PC-3 (cell line): ENCODE measurements around the gene TRIM16. TPM values are rescaled to one million over a fixed set of nuclear protein-coding genes. Genes with fewer than 3 reads are reported as not detected.
"Not testable (repeated sequence)": the region's sequence is repeated elsewhere in the genome, so short reads cannot be mapped to it uniquely, and the experiment has no call there.

Experiments used
- ATAC-seq: fragments of 200-7000 bp; cut with Tn5 transposase; 2 replicates; pipeline ENCODE4 v1.9.1; 2020; ENCODE audit warnings: mild to moderate bottlenecking, moderate library complexity
- BruUV-seq: library from RNA; stranded (reverse); fragments of 400-500 nt; replicated peaks from 2 replicates; lab custom pipeline; 2021; lab: Mats Ljungman, UMichigan
- CTCF ChIA-PET: fragments of 300-600 bp; sonication (Branson Sonifier 250); formaldehyde crosslinking; loops from one replicate; lab custom pipeline; 2022; ENCODE audit warnings: antibody characterized with exemption; lab: Charles Lee
- POLR2A ChIA-PET: fragments of 300-600 bp; sonication (Branson Sonifier 250); formaldehyde crosslinking; loops from one replicate; lab custom pipeline; 2022; ENCODE audit warnings: antibody characterized with exemption; ENCODE audit not compliant: unreplicated experiment; lab: Charles Lee
- DNase-seq: peaks from one replicate; pipeline ENCODE4 v3.0.0-alpha.2; 2015
- H2AFZ ChIP-seq: fragments of 300-600 bp; sonication (generic); 2 replicates; pipeline ENCODE4 v1.6.0; 2016; ENCODE audit warnings: antibody characterized with exemption, low read length
- H3F3A ChIP-seq: fragments of 300-600 bp; sonication (generic); one replicate; pipeline ENCODE4 v1.6.0; 2017; ENCODE audit warnings: antibody characterized with exemption, low read length, control low read depth, mild to moderate bottlenecking; ENCODE audit not compliant: unreplicated experiment
- H3K27ac ChIP-seq: fragments of 300-600 bp; sonication (generic); 2 replicates; pipeline ENCODE4 v1.5.1; 2016; ENCODE audit warnings: mild to moderate bottlenecking, low read length
- H3K27me3 ChIP-seq: fragments of 300-600 bp; sonication (generic); 2 replicates; pipeline ENCODE4 v1.6.1; 2016; ENCODE audit warnings: low read length, mixed read lengths
- H3K36me3 ChIP-seq: fragments of 300-600 bp; sonication (generic); 2 replicates; pipeline ENCODE4 v1.6.1; 2016; ENCODE audit warnings: low read depth, mixed run types, low read length, mixed read lengths
- H3K4me1 ChIP-seq: fragments of 300-600 bp; sonication (generic); 2 replicates; pipeline ENCODE4 v1.5.1; 2016; ENCODE audit warnings: low read length; ENCODE audit not compliant: insufficient read depth
- H3K4me2 ChIP-seq: fragments of 300-600 bp; sonication (generic); 2 replicates; pipeline ENCODE4 v1.6.0; 2016; ENCODE audit warnings: low read length
- H3K4me3 ChIP-seq: fragments of 300-600 bp; sonication (generic); 2 replicates; pipeline ENCODE4 v1.5.1; 2016; ENCODE audit warnings: mild to moderate bottlenecking, low read length, mixed read lengths
- H3K79me2 ChIP-seq: fragments of 300-600 bp; sonication (generic); 2 replicates; pipeline ENCODE4 v1.6.1; 2017; ENCODE audit warnings: low read length, mixed read lengths
- H3K9ac ChIP-seq: fragments of 300-600 bp; sonication (generic); 2 replicates; pipeline ENCODE4 v1.6.0; 2016; ENCODE audit warnings: mild to moderate bottlenecking, low read length
- H3K9me2 ChIP-seq: fragments of 300-600 bp; sonication (generic); replicated peaks from 2 replicates; pipeline ENCODE4 v1.6.1; 2016; ENCODE audit warnings: mixed run types, low read length, mixed read lengths
- H3K9me3 ChIP-seq: fragments of 300-600 bp; sonication (generic); 2 replicates; pipeline ENCODE4 v1.6.1; 2016; ENCODE audit warnings: low read length, mixed read lengths
- H4K20me1 ChIP-seq: fragments of 300-600 bp; sonication (generic); 2 replicates; pipeline ENCODE4 v1.6.1; 2016; ENCODE audit warnings: low read length, mixed read lengths
- intact Hi-C: fragments of 100-400 bp; cut with micrococcal nuclease; formaldehyde crosslinking; loops from 2 replicates; pipeline ENCODE4 v1.9.0; 2023
- total RNA-seq: library from RNA; depleted of rRNA; stranded (reverse); fragments of >200 nt; gene quantifications from 2 replicates; pipeline ENCODE4 v1.2.3, GENCODE V29; 2014; rRNA removed

TRIM16 gene
- total RNA-seq, 1 experiment from 2014 or later: 76.6 TPM

DNA sequence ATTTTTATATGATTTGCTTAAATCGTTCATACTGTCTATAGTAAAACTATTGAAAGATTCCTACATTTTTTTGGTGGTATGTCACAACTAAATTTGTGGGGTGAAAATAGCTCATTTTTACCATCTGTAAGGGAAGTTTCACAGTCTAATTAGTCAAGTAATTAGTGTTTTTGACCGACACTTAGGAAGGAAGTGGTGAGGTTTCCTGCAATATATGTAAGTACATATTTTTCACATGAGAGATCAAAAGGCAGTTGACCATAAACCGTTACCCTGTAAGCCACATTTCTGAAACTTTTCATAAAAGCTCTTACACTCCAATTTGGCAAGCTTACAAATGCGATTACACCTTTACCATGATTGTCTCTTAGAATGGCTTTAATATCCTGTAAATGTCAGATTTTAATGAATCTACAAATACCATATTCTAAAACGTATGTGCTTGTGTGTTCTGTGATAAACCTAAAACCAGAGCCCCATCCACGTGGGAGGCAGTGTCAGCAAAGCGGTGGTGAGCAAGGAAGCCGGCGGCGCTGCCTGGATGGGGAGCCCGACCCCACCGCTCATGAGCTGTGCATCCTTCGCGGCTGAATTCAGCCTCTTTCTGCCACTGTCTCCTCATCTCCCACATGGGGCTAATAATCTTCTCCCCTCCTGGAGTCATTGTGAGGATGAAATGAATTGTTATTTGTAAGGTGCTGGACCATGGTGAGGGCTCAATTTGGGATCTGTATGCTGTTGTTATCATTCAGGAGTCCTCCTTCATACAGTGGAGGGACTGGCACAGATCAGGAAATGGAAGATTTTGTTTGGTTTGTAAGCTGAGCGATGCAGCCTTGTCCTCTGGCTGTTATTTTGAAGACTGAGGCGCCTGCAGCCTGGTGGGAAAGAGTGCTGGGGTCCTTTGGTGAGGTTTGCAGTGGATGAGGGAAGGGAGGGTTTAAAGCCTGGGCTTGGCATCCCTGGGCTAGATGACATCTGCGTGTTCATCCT lies 94.3 kb downstream of the TRIM16 start:
- H3K36me3 ChIP-seq, H3K9me3 ChIP-seq, H3K27ac ChIP-seq, ATAC-seq, H3F3A ChIP-seq, H3K79me2 ChIP-seq, H2AFZ ChIP-seq, H3K4me3 ChIP-seq, H4K20me1 ChIP-seq, H3K4me2 ChIP-seq, H3K27me3 ChIP-seq, H3K9ac ChIP-seq, H3K9me2 ChIP-seq, DNase-seq, H3K4me1 ChIP-seq, BruUV-seq, intact Hi-C loops, CTCF ChIA-PET, POLR2A ChIA-PET: not testable (repeated sequence)

DNA sequence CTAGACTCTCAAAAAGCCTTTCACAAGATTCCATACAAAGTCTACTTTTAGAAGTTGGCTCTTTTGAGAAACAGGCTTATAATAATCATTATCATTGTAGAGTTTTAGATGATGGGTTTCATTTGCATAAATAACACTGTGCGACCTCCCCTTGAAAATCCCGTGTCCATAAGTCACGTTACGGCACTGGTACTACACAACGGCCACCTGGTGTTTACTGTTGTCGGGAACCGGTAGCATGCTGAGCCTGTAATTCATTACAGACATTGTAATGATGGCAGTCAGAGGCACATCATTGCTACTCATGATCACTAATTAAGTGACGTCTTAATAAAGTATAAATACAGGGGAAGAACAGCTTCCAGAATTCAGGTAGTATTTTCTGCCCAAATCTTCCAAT lies 96.1 kb downstream of the TRIM16 start:
- BruUV-seq, H4K20me1 ChIP-seq, H3K4me2 ChIP-seq, H3K4me1 ChIP-seq, H3K27me3 ChIP-seq, H3K4me3 ChIP-seq, H3K36me3 ChIP-seq, H3K9me3 ChIP-seq, H3K9me2 ChIP-seq, intact Hi-C loops, H2AFZ ChIP-seq, ATAC-seq, POLR2A ChIA-PET, H3K9ac ChIP-seq, H3F3A ChIP-seq, CTCF ChIA-PET, H3K27ac ChIP-seq, DNase-seq, H3K79me2 ChIP-seq: not testable (repeated sequence)

DNA sequence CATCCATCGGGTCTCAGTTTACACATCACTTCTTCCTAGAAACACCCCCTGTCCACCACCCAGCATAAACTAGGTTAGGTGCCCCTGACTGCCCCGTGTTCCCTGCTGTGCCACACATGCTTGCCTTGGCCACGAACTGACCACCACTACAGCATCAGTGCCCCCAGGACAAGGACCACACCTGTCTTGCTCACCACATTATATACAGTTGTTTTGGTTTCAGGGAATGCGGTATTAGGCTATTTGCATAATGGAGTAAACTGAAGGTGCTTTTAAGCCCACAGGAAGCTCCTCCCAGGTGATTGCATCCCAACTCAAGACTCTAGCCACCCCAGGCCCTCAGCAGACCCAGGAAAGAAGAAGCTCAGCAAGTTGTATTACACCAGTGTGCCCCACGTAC lies 100.8 kb downstream of the TRIM16 start:
- H4K20me1 ChIP-seq, ATAC-seq, POLR2A ChIA-PET, H3K79me2 ChIP-seq, H3K9ac ChIP-seq, H3K4me3 ChIP-seq, H3K27ac ChIP-seq, H3F3A ChIP-seq, DNase-seq, intact Hi-C loops, H3K4me2 ChIP-seq, H3K27me3 ChIP-seq, BruUV-seq, H3K36me3 ChIP-seq, CTCF ChIA-PET, H2AFZ ChIP-seq, H3K4me1 ChIP-seq, H3K9me3 ChIP-seq, H3K9me2 ChIP-seq: not testable (repeated sequence)

DNA sequence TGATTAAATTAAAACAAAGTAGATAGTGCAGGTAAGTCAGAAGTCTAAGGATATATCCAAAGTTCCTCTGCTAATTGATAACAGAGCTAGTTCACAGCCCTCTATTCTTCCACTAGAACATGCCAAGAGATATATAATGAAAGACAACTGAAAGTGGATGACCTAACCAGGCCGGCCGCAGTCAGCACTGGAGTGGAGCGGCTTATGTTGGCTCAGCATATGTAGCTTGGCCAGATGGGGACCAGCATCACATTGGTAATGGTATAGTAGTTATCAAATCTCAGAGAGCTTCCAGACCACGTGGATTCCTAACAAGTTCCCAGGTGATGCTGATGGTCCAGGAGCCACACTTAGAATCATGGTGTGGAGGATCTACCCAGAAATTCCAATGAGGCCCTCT lies 102.6 kb downstream of the TRIM16 start:
- H3K9me3 ChIP-seq, POLR2A ChIA-PET, H3F3A ChIP-seq, CTCF ChIA-PET, BruUV-seq, ATAC-seq, H3K27me3 ChIP-seq, intact Hi-C loops, H3K27ac ChIP-seq, H2AFZ ChIP-seq, H3K36me3 ChIP-seq, H3K4me1 ChIP-seq, H3K79me2 ChIP-seq, H3K4me2 ChIP-seq, H3K9ac ChIP-seq, H4K20me1 ChIP-seq, H3K4me3 ChIP-seq, DNase-seq, H3K9me2 ChIP-seq: not testable (repeated sequence)

Other genes with a start within 250 kb of the TRIM16 start
- gene CDRT4, start 216.7 kb downstream of the TRIM16 start, total RNA-seq: 5.0 and 8.9 TPM in 2 replicates
- 23.7 and 24.0 TPM in 2 replicates for gene TVP23C, start 120.8 kb downstream of the TRIM16 start, total RNA-seq
- gene FBXW10B, start 64.6 kb downstream of the TRIM16 start, total RNA-seq: 7.0 and 7.2 TPM in 2 replicates
- 49.6 and 94.1 TPM in 2 replicates for gene ZNF286A, start 15.4 kb upstream of the TRIM16 start, total RNA-seq
- gene TBC1D26, start 48.0 kb upstream of the TRIM16 start, total RNA-seq: not detected in 2 replicates